GM19324 (cell line): ENCODE measurements around the gene NF2.

Source experiments
- ATAC-seq: cut with Tn5 transposase; IDR thresholded peaks from one replicate; pipeline ENCODE4 v1.9.1; 2021; ENCODE audit warnings: mild to moderate bottlenecking, moderate library complexity; ENCODE audit not compliant: unreplicated experiment, low FRiP score

NF2 gene

GRCh38 chr22:29660021-29660420, 56.6 kb downstream of the NF2 start:
- no peak for ATAC-seq

GRCh38 chr22:29661336-29661735, 57.9 kb downstream of the NF2 start:
- ATAC-seq: no peak

- no peak for ATAC-seq
These were observed 59.9 kb downstream of the NF2 start for GRCh38 chr22:29663180-29663821.

- no peak for ATAC-seq
These were observed 62.1 kb downstream of the NF2 start for GRCh38 chr22:29665486-29665885.

- no peak for ATAC-seq
These were observed 65.2 kb downstream of the NF2 start for GRCh38 chr22:29668673-29669072.

- no peak for ATAC-seq
These were observed 67.2 kb downstream of the NF2 start for GRCh38 chr22:29670626-29671025.

- ATAC-seq: no peak
These were observed 70.1 kb downstream of the NF2 start for GRCh38 chr22:29673361-29674066.

- ATAC-seq: no peak
These were observed 70.7 kb downstream of the NF2 start for GRCh38 chr22:29674121-29674520.

- ATAC-seq: no peak
These were observed 75.9 kb downstream of the NF2 start for GRCh38 chr22:29679316-29679715.

- no peak for ATAC-seq
These were observed 80.1 kb downstream of the NF2 start for GRCh38 chr22:29683536-29683935.

- no peak for ATAC-seq
These were observed 80.8 kb downstream of the NF2 start for GRCh38 chr22:29684244-29684643.

- ATAC-seq: no peak
These were observed 85.9 kb downstream of the NF2 start for GRCh38 chr22:29689206-29689879.

GRCh38 chr22:29689880-29690213, 86.4 kb downstream of the NF2 start:
- no peak for ATAC-seq

- ATAC-seq: no peak
These were observed 87.0 kb downstream of the NF2 start for GRCh38 chr22:29690476-29690875.

GRCh38 chr22:29691636-29692326, 88.3 kb downstream of the NF2 start:
- no peak for ATAC-seq

GRCh38 chr22:29692327-29692640, 88.9 kb downstream of the NF2 start:
- no peak for ATAC-seq

- ATAC-seq: no peak
These were observed 89.7 kb downstream of the NF2 start for GRCh38 chr22:29693161-29693560.

GRCh38 chr22:29693671-29694070, 90.2 kb downstream of the NF2 start:
- no peak for ATAC-seq

GRCh38 chr22:29695129-29695926, 91.9 kb downstream of the NF2 start:
- ATAC-seq: no peak

GRCh38 chr22:29697853-29698598, 94.6 kb downstream of the NF2 start:
- no peak for ATAC-seq
